Kidney glomerular epithelial cell (primary cell): Measurements from ENCODE around the gene RAB11FIP3.
"Not testable (repeated sequence)": the region's sequence is repeated elsewhere in the genome, so short reads cannot be mapped to it uniquely, and the experiment has no call there.

Experiments
- DNase-seq: peaks from one replicate; lab custom pipeline; 2025; lab: John Stamatoyannopoulos, UW

Gene RAB11FIP3

GRCh38 chr16:494676-495075 lies 69.2 kb downstream of the RAB11FIP3 start:
- DNase-seq = not testable (repeated sequence)

- DNase-seq = no peak
Measured at GRCh38 chr16:495127-495748, 69.8 kb downstream of the RAB11FIP3 start.

GRCh38 chr16:496097-496886 lies 70.8 kb downstream of the RAB11FIP3 start:
- DNase-seq = no peak

- DNase-seq = no peak
Measured at GRCh38 chr16:497258-497657, 71.8 kb downstream of the RAB11FIP3 start.

- DNase-seq = no peak
Measured at GRCh38 chr16:499924-500323, 74.5 kb downstream of the RAB11FIP3 start.

GRCh38 chr16:500709-501108 lies 75.3 kb downstream of the RAB11FIP3 start:
- DNase-seq = no peak

- DNase-seq = no peak
Measured at GRCh38 chr16:502179-502943, 76.9 kb downstream of the RAB11FIP3 start.

- DNase-seq = no peak
Measured at GRCh38 chr16:503150-504071, 78.0 kb downstream of the RAB11FIP3 start.

GRCh38 chr16:505479-506245 lies 80.2 kb downstream of the RAB11FIP3 start:
- DNase-seq = no peak

- DNase-seq = no peak
Measured at GRCh38 chr16:506246-506546, 80.7 kb downstream of the RAB11FIP3 start.

GRCh38 chr16:507527-507926 lies 82.1 kb downstream of the RAB11FIP3 start:
- not testable (repeated sequence) for DNase-seq

GRCh38 chr16:507996-508395 lies 82.5 kb downstream of the RAB11FIP3 start:
- no peak for DNase-seq

GRCh38 chr16:508884-509736 lies 83.7 kb downstream of the RAB11FIP3 start:
- no peak for DNase-seq

- DNase-seq = no peak
Measured at GRCh38 chr16:510066-510825, 84.8 kb downstream of the RAB11FIP3 start.

- DNase-seq = no peak
Measured at GRCh38 chr16:512802-513201, 87.4 kb downstream of the RAB11FIP3 start.

GRCh38 chr16:513950-514349 lies 88.5 kb downstream of the RAB11FIP3 start:
- DNase-seq = no peak

GRCh38 chr16:515175-515938 lies 89.9 kb downstream of the RAB11FIP3 start:
- no peak for DNase-seq

- no peak for DNase-seq
Measured at GRCh38 chr16:515939-516226, 90.4 kb downstream of the RAB11FIP3 start.

- no peak for DNase-seq
Measured at GRCh38 chr16:516301-516700, 90.9 kb downstream of the RAB11FIP3 start.
